KMS-11 (cell line): ENCODE measurements around the gene C19orf33.

ENCODE experiments used
- H2AFZ ChIP-seq: fragments of 200-600 bp; sonication (generic); 2 replicates; pipeline ENCODE4 v1.6.1; 2016; ENCODE audit warnings: antibody characterized with exemption, mixed run types, low read depth
- H3K27ac ChIP-seq: fragments of 200-600 bp; sonication (generic); 2 replicates; pipeline ENCODE4 v1.6.1; 2016; ENCODE audit warnings: mild to moderate bottlenecking, mixed run types
- H3K27me3 ChIP-seq: fragments of 200-600 bp; sonication (generic); 2 replicates; pipeline ENCODE4 v1.6.1; 2017; ENCODE audit warnings: mild to moderate bottlenecking, low read depth, mixed run types, moderate library complexity; ENCODE audit not compliant: insufficient read depth
- H3K36me3 ChIP-seq: fragments of 200-600 bp; sonication (generic); 2 replicates; pipeline ENCODE4 v1.6.1; 2017; ENCODE audit warnings: mild to moderate bottlenecking, mixed run types; ENCODE audit not compliant: insufficient read depth
- H3K4me1 ChIP-seq: fragments of 200-600 bp; sonication (generic); 2 replicates; pipeline ENCODE4 v1.6.1; 2016; ENCODE audit warnings: mild to moderate bottlenecking, low read depth, mixed run types; ENCODE audit not compliant: poor library complexity, severe bottlenecking
- H3K4me2 ChIP-seq: fragments of 200-600 bp; sonication (generic); 2 replicates; pipeline ENCODE4 v1.7.0; 2016; ENCODE audit warnings: mild to moderate bottlenecking, mixed run types
- H3K4me3 ChIP-seq: fragments of 200-600 bp; sonication (generic); IDR thresholded peaks from 2 replicates; pipeline ENCODE4 v1.6.1; 2017; ENCODE audit warnings: low read depth, low read length, mixed read lengths; ENCODE audit not compliant: insufficient read depth
- H3K79me2 ChIP-seq: fragments of 200-600 bp; sonication (generic); 2 replicates; pipeline ENCODE4 v1.6.1; 2016; ENCODE audit warnings: low read depth, mixed run types; ENCODE audit not compliant: insufficient read depth
- H3K9ac ChIP-seq: fragments of 200-600 bp; sonication (generic); 2 replicates; pipeline ENCODE4 v1.6.1; 2016; ENCODE audit warnings: mild to moderate bottlenecking, mixed run types
- H4K20me1 ChIP-seq: fragments of 200-600 bp; sonication (generic); 2 replicates; pipeline ENCODE4 v1.6.1; 2016; ENCODE audit warnings: mild to moderate bottlenecking, mixed run types; ENCODE audit not compliant: insufficient read depth
- CTCF ChIP-seq: fragments of 200-600 bp; sonication (generic); conservative IDR thresholded peaks from 2 replicates; pipeline ENCODE4 v1.6.1; 2017; ENCODE audit warnings: low read depth, mild to moderate bottlenecking, antibody characterized with exemption, low read length, moderate library complexity, mixed read lengths

Gene C19orf33

GRCh38 chr19:38310986-38311385 lies 6.9 kb downstream of the C19orf33 start:
- Histone ChIP-seq H3K27me3 (no peaks in the 10 kb centered on the region), H3K36me3 (no peaks in the 10 kb centered on the region), H3K4me3 (no peak overlapping the region), H3K79me2 (no peaks in the 10 kb centered on the region), H2AFZ (no peak overlapping the region), H3K4me2 (no peak overlapping the region), H4K20me1 (no peaks in the 10 kb centered on the region), H3K27ac (no peak overlapping the region), H3K4me1 (no peaks in the 10 kb centered on the region), H3K9ac (no peak overlapping the region)
- no peak for TF ChIP-seq CTCF

GRCh38 chr19:38315657-38316476 lies 11.8 kb downstream of the C19orf33 start, which contains the start of gene YIF1B:
TSS of gene YIF1B (minus strand) at chr19:38315947. CDS start at chr19:38315917, 30 bp downstream.
- Histone ChIP-seq H4K20me1 (no peaks in the 10 kb centered on the region), H3K4me1 (no peaks in the 10 kb centered on the region), H3K79me2 (no peaks in the 10 kb centered on the region), H3K9ac (peak within 1 kb of the TSS; percentile 50; the same call in 1 of the 2 replicates), H2AFZ (peak within 1 kb of the TSS; percentile 98), H3K36me3 (no peaks in the 10 kb centered on the region), H3K4me2 (peak within 1 kb of the TSS; percentile 72), H3K27me3 (no peaks in the 10 kb centered on the region; the same call in 1 of the 2 replicates), H3K27ac (peak within 1 kb of the TSS; percentile 46), H3K4me3 (no peak within 1 kb of the TSS)
- TF ChIP-seq CTCF: no peak

- Histone ChIP-seq H3K4me2 (peak overlapping the region; percentile 65), H4K20me1 (no peaks in the 10 kb centered on the region), H3K36me3 (no peaks in the 10 kb centered on the region), H3K9ac (peak overlapping the region; percentile 48; the same call in 1 of the 2 replicates), H3K4me3 (no peak overlapping the region), H3K27me3 (no peaks in the 10 kb centered on the region; the same call in 1 of the 2 replicates), H3K4me1 (no peaks in the 10 kb centered on the region), H3K79me2 (no peaks in the 10 kb centered on the region), H3K27ac (peak overlapping the region; percentile 46; the same call in 1 of the 2 replicates), H2AFZ (peak overlapping the region; percentile 98)
- no peak for TF ChIP-seq CTCF
Observed at GRCh38 chr19:38316477-38317067, 12.5 kb downstream of the C19orf33 start.

GRCh38 chr19:38317104-38317612 lies 13.1 kb downstream of the C19orf33 start:
- Histone ChIP-seq H3K79me2 (no peaks in the 10 kb centered on the region), H3K4me2 (no peak overlapping the region), H3K9ac (no peak overlapping the region), H3K4me1 (no peaks in the 10 kb centered on the region), H4K20me1 (no peaks in the 10 kb centered on the region), H3K27me3 (peaks cover 3% of the 10 kb centered on the region; the same call in 1 of the 2 replicates), H2AFZ (0 out of 2 replicates have a peak overlapping the region, but pooled peaks have one; percentile 98), H3K4me3 (no peak overlapping the region), H3K27ac (no peak overlapping the region), H3K36me3 (no peaks in the 10 kb centered on the region)
- no peak for TF ChIP-seq CTCF
